ENCODE data around the gene ELANE.
"Not testable (repeated sequence)": the region's sequence is repeated elsewhere in the genome, so short reads cannot be mapped to it uniquely, and the experiment has no call there.

Gene ELANE

DNA sequence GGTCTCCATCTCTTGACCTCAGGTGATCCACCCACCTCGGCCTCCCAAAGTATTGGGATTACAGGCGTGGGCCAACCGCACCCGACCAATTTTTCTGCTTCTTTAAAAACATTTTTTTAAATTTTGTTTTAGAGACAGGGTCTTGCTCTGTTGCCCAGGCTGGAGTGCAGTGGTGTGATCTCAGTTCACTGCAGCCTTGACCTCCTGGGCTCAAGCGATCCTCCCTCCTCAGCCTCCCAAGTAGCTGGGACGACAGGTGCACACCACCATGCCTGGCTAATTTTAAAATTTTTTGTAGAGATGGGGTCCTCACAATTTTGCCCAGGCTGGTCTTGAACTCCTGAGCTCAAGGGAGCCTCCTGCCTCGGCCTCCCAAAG lies 9.3 kb upstream of the ELANE start:
- DNase-seq (ENCODE audit: low read depth, low spot score), result not testable (repeated sequence)

DNA sequence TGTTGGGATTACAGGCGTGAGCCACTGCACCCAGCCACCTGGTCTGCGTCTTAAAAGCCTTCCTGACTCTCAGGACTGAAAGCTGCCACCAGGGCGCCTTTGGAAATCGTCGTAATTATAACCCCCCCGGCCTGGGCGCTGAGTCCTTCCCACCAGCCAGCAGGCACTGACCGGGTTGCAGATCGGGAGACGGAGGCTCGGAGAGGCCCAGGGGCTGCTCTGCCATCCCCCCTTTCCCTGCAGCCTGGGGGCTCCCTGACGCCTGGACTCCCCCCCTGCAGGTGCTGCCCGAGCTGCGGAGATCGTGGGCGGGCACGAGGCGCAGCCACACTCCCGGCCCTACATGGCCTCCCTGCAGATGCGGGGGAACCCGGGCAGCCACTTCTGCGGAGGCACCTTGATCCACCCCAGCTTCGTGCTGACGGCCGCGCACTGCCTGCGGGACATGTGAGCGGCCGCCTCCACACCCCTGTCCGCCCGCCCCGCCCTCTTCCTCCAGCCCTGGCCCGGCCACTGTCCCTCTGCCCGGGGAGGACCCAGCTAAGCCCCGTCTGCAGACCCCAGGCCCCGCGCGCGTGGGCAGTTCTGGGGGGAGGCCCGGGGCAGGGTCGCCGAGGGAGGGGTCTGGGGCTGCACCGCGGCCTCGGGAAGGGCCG lies 8.8 kb upstream of the ELANE start:
- no peak for DNase-seq (ENCODE audit: low read depth, low spot score)

DNA sequence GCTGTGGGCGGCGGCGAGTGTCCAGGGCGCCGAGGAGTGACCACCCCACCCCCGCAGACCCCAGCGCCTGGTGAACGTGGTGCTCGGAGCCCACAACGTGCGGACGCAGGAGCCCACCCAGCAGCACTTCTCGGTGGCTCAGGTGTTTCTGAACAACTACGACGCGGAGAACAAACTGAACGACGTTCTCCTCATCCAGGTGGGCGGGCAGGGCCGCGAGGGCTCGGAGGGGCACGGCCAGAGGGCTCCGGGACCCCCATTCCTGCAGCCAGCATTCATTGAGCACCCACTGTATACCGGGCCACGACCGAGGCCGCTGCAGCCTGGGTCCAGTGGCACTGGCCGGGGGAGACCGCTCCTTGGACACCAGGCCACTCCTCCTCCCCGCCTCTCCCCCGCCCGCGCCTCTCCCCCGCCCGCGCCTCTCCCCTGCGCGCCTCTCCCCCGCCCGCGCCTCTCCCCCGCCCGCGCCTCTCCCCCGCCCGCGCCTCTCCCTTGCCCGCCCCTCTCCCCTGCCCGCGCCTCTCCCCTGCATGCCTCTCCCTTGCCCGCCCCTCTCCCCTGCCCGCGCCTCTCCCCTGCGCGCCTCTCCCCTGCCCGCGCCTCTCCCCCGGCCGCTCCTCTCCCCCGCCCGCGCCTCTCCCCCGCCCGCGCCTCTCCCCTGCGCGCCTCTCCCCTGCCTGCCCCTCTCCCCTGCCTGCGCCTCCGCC lies 8.1 kb upstream of the ELANE start:
- DNase-seq (ENCODE audit: low read depth, low spot score), result no peak

DNA sequence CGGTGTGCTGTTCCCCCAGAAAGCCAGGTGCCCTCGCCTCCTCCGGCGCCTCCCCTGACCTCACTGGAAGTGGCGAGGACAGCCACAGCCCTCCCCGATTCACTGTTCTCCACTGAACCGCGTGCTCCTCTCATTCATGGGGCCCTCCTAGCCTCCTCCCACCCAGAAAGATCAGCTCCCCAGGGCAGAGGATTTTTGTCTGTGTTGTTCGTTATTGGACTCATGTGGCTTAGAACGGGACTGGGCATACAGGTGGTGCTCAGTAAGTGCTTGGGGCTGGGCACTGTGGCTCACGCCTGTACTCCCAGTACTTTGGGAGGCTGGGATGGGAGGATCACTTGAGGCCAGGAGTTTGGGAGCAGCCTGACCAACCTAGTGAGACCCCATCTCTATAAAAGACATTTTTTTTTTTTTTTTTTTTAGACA lies 7.5 kb upstream of the ELANE start:
- DNase-seq (ENCODE audit: low read depth, low spot score), result no peak

DNA sequence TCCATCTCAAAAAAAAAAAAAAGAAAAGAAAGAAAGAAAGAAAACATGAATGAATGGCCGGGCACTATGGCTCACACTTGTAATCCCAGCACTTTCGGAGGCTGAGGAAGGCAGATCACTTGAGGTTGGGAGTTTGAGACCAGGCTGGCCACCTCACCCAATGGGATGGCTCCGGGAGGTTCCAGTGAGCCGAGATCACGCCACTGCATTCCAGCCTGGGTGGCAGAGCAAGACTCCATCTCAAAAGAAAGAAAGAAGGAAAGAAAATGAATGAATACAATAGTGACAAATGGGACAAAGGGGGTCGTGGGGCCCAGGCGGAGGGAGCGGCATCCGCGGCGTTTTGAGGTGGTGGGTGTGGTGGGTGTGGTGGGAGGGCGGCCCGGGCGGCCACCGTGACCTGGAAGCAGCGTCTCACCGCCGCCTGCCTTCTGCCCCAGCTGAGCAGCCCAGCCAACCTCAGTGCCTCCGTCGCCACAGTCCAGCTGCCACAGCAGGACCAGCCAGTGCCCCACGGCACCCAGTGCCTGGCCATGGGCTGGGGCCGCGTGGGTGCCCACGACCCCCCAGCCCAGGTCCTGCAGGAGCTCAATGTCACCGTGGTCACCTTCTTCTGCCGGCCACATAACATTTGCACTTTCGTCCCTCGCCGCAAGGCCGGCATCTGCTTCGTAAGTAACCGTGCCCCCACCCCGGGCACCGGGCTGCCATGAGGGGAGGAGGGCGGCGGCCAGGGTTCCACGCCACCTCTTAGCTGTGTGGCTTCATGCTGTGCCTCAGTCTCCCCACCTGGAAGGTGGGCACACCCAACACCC lies 6.2 kb upstream of the ELANE start:
- no peak for DNase-seq (ENCODE audit: low read depth, low spot score)

DNA sequence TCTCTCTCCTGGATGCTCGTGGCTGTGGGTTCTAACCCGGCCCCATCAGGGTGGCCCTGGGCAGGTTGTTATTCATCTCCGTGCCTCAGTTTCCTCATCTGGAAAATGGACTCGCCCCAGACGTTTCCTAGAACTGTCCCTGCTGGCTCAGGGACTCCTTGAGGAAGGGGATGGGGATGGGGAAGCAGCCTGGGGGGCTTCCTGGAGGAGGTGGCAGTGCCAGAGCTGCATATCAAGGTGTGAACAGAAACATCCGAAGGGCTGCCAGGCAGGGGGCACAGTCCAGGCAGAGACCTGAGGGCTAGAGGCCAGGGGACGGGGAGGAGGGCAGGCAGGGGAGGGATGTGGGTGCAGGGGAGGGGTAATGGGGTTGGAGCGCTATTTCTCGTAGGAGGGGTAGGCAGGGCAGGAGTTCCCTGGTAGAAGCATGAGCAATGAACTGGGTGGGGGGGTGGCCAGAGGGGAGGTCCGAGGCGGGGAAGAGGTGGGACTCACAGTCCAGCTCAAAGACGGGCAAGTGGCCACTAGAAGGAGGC lies 3.6 kb upstream of the ELANE start:
- DNase-seq (ENCODE audit: low read depth, low spot score), result no peak

DNA sequence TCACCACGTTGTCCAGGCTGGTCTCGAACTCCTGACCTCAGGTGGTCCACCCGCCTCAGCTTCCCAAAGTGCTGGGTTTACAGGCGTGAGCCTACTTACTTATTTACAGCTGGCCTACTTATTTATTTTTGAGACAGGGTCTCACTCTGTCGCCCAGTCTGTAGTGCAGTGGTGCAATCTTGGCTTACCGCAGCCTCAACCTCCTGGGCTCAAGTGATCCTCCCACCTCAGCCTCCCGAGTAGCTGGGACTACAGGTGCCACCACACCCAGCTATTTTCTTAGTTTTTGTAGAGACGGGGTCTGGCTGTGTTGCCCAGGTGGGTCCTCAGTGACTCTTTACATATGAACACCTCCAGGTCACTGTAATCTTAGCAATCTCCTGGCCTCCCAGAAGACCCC lies 2.9 kb upstream of the ELANE start:
- not testable (repeated sequence) for DNase-seq (ENCODE audit: low read depth, low spot score)

DNA sequence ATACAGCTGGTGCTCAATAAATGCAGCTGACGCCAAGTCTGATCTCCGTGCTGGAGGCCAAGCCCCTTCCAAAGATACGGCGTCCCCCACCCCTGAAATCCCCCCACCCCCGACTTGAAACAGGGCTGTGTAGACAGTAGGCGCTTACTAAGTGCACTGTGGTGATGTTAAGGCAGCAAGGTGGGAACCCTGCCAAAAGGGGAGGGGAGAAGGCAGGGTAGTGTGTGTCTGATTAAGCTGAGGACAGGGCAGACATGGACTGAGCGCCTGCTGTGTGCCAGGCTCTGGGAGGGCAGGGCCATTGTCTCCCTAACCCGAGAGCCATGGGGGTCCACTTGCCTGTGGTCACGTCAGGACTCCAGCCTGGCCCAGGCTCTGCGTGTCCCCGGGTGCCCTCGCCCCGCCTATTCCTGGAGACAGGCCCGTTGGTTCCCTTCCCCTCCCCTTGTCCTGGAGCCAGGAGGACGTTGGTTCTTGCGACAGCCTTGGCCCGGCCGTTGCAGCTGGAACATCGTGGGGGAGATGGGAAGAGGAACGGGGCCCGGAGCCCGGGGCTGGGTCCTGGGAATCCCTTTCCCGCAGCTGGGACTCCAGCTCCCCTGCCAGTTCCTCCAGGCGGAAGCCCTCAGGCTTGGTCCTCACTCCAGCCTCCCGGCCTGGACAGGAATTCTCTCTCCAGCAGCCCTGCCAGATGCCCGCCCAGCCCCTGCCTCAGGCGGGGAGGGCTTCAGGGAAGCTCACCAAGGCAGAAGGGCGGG lies 1.7 kb upstream of the ELANE start:
- DNase-seq (ENCODE audit: low read depth, low spot score), result no peak

DNA sequence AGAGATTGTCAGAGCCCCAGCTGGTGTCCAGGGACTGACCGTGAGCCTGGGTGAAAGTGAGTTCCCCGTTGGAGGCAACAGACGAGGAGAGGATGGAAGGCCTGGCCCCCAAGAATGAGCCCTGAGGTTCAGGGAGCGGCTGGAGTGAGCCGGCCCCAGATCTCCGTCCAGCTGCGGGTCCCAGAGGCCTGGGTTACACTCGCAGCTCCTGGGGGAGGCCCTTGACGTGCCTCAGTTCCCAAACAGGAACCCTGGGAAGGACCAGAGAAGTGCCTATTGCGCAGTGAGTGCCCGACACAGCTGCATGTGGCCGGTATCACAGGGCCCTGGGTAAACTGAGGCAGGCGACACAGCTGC lies 1.1 kb upstream of the ELANE start:
- DNase-seq (ENCODE audit: low read depth, low spot score), result no peak

DNA sequence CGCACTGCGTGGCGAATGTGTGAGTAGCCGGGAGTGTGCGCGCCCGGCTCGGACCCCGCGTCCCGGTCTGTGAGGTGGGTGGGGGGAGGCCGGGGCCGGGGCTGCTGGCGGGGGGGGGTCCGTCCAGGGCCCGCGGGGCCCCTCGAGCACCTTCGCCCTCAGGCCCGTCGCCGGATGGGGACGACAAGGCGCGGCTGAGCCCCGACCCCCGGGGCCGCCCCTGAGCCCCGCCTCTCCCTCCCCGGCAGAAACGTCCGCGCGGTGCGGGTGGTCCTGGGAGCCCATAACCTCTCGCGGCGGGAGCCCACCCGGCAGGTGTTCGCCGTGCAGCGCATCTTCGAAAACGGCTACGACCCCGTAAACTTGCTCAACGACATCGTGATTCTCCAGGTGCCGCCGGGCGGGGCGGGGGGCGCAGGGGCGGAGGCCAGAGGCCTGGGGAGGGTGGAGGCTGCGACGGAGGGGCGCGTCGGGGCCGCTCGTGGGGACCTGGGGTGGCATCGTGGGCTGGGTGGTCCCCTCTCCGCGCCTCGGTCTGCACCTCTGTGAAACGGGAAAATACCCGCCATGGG lies 997 bp downstream of the ELANE start:
- no peak for DNase-seq (ENCODE audit: low read depth, low spot score)

DNA sequence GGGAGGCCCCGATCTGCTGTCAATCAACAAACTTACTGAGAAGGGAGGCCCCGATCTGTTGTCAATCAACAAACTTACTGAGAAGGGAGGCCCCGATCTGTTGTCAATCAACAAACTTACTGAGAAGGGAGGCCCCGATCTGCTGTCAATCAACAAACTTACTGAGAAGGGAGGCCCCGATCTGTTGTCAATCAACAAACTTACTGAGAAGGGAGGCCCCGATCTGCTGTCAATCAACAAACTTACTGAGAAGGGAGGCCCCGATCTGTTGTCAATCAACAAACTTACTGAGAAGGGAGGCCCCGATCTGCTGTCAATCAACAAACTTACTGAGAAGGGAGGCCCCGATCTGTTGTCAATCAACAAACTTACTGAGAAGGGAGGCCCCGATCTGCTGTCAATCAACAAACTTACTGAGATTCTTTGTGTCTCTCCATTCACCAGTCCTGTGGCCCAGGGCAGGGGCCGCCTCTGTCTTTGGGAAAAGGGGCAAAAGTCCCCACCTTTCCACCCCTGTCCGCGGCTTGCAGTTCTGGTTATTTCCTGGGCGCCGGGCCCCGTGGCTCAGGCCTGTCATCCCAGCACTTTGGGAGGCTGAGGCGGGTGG lies 1.6 kb downstream of the ELANE start:
- not testable (repeated sequence) for DNase-seq (ENCODE audit: low read depth, low spot score)

DNA sequence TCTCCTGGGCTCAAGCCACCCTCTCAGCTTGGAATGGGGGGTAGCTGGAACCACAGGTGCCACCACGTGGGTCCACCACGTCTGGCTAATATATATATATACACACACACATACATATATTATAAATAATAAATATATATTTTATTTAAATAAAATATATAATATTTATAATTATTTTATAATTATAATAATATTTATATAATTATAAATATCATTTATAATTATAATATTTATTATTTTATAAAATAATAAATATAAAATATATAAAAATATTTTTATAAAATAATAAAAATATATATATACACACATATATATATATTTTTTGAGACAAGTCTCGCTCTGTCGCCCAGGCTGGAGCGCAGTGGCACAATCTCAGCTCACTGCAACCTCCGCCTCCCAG lies 2.4 kb downstream of the ELANE start:
- no peak for DNase-seq (ENCODE audit: low read depth, low spot score)

DNA sequence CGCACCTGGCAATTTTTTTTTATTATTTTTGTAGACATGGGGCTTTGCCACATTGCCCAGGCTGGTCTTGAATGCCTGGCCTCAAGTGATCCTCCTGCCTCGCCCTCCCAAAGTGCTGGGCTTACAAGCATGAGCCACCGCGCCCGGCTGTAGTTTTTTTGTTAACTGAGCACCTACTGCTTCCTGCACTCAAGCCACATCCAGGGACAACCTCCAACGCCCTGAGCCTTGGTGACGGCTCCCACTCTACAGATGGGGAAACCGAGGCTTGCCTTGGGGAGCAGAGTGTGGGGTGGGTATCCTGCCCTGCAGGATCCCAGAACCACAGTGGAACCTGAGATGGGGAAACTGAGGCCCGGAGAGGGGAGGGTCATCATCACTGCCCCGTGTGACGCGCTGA lies 3.0 kb downstream of the ELANE start:
- DNase-seq (ENCODE audit: low read depth, low spot score), result no peak

DNA sequence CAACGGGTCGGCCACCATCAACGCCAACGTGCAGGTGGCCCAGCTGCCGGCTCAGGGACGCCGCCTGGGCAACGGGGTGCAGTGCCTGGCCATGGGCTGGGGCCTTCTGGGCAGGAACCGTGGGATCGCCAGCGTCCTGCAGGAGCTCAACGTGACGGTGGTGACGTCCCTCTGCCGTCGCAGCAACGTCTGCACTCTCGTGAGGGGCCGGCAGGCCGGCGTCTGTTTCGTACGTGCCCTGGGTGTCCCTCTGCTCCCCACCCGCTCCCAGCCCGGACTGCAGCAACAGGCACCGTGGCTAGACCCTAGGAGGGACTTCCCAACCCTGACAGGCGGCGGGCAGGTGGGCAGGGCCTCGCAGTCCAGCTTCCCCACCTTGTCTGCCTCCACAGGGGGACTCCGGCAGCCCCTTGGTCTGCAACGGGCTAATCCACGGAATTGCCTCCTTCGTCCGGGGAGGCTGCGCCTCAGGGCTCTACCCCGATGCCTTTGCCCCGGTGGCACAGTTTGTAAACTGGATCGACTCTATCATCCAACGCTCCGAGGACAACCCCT lies 3.5 kb downstream of the ELANE start:
- no peak for DNase-seq (ENCODE audit: low read depth, low spot score)

DNA sequence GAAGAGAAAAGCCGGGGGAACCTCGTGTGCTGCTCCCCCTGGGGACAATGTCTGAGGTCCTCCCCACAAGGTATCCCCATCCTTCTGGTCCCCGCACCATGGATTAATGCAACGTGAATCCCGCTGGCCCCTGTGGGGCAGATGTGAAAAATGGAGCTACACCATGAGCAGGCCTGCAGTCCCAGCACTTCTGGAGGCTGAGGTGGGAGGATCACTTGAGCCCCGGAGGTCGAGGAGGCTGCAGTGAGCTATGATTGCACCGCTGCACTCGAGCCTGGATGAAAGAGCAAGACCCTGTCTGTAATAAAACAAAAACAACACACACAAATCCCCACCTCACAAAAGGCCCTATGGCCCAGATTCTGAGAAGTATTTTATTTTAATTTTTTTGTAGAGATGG lies 6.2 kb downstream of the ELANE start:
- DNase-seq (ENCODE audit: low read depth, low spot score), result no peak

DNA sequence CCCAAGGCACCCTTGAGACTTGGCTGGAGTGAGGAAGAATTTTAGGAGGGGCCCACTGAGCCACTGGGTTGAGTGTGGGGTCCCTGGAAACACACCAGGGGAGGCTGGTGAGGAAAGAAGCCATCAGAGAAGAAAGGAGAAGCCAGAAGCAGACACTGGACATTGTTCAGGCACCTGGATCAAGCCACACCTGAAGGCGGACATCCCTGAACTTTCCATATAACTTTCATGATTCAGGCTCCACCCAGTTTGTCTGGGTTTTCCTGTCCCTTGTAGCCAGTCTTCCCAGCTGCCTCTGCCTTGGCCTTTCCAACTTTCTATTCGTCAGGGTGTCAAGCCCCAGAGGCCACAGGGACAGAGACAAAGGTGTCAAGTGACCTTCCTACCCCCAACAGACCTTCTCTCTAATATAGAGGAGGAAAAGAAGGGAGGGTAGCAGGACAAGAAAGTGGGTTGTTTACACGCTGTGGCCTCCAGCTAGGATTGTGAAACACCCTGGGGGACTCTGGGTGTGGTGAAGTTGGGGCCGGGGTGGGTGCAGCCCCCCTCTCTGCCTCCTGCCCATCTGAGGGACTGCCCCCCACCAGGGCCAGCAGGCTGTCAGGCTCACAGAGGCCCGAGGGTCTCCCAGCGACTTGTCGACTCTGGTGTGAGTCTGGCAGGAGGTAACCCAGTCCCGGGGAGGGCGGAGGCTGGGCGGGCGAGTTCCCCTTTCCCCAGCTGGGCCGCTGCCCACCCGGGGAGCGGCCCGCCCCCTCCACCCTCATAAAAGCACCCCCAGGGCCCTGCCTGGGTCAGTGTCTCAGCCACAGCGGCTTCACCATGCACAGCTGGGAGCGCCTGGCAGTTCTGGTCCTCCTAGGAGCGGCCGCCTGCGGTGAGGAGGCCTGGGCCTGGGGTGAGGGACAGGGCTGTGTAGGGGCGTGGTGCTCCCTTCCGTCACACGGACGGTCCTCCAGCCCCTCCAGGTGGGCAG lies 7.1 kb downstream of the ELANE start, which contains the start of gene CFD:
Gene CFD (plus strand): TSS at position 797 of the 976 bp plus-strand sequence. CDS start 26 bp downstream, at position 823.
- DNase-seq (ENCODE audit: low read depth, low spot score), result no peak

DNA sequence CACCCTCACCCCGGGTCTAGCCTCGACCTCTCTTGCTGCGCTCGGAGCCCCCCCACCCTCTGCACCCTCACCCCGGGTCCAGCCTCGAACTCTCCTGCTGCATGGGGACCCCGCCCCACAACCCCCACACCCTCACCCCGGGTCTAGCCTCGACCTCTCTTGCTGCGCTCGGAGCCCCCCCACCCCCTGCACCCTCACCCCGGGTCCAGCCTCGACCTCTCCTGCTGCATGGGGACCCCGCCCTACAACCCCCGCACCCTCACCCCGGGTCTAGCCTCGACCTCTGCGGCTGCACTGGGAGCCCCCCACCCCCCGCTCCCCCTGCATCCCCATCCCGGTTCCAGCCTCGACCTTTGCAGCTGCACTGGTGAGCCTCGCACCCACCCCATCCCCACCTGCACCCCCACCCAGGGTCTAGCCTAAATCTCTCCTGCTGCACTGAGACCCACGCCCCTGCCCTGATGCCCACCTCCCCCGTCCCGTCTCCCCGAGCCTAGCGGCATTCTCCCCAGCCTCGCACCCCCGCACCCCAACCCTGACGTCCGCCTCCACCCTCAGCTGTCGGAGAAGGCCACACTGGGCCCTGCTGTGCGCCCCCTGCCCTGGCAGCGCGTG lies 9.1 kb downstream of the ELANE start:
- no peak for DNase-seq (ENCODE audit: low read depth, low spot score)

DNA sequence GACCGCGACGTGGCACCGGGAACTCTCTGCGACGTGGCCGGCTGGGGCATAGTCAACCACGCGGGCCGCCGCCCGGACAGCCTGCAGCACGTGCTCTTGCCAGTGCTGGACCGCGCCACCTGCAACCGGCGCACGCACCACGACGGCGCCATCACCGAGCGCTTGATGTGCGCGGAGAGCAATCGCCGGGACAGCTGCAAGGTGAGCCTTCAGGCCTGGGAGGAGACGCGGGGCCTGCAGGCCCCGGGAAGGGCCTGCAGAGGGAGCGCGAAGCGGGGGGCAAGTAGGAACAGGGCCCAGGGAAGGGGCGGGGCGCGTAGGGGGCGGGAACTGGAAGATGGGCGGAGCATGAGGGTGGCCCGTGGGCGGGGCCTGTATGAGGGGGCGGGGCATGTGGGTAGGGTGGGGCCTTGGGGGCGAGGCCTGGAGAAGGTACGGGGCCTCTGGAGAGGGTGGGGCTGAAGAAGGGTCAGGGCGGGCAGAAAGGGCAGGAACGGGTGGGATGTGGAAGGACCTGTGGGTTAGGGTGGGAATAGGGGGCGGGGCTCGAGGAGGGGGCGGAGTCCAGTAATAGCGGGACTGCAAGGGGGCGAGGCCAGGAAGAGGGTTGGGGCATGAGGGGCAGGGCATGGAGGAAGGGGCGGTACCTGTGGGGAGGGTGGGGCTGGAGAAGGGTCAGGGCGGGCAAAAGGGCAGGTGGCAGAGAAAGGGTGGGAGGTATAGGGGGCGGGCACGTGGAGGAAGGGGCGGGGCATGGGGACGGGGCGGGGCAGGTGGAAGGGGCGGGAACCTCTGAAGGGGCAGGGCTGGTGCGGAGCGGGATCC lies 9.9 kb downstream of the ELANE start:
- no peak for DNase-seq (ENCODE audit: low read depth, low spot score)
